HG02981 (cell line): Measurements from ENCODE around the gene EXOC6B.

ENCODE experiments used
- ATAC-seq: cut with Tn5 transposase; IDR thresholded peaks from one replicate; pipeline ENCODE4 v1.9.1; 2021; ENCODE audit warnings: mild to moderate bottlenecking, moderate library complexity; ENCODE audit not compliant: unreplicated experiment

Gene EXOC6B

DNA sequence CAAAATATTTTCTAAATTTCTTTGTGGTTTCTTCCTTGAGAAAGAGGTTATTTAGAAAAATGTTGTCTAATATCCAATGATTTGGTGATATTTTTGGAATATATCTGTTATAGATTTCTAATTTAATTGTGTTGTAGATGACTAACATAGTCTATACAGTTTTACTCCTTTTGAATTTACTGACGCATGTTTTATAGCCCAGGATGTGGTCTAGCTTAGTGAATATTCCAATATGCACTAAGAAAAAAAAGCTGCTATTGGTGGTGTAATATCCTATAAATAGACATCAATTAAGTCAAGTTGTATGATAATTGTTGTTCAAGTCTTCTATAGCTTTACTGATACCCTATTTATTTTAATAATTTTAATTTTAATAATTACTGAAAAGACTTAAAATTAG lies 437.6 kb downstream of the EXOC6B start:
- no peak for ATAC-seq

DNA sequence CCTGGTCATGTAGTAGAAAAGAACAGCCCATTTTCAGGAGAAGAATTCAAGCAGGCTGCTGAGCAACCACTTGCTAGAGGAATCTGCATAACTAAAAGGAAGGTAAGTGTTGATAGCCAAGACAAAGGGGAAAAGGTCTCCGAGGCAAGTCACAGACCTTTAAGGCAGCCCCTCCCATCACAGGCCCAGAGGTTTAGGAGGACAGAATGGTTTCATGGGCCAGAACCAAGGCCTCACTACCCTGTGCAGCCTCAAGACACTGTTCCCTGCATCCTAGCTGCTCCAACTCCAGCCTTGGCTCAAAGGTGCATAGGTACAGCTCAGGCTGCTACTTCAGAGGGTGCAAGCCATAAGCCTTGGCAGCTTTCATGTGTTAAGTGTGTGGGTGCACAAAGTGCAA lies 439.5 kb downstream of the EXOC6B start:
- no peak for ATAC-seq

DNA sequence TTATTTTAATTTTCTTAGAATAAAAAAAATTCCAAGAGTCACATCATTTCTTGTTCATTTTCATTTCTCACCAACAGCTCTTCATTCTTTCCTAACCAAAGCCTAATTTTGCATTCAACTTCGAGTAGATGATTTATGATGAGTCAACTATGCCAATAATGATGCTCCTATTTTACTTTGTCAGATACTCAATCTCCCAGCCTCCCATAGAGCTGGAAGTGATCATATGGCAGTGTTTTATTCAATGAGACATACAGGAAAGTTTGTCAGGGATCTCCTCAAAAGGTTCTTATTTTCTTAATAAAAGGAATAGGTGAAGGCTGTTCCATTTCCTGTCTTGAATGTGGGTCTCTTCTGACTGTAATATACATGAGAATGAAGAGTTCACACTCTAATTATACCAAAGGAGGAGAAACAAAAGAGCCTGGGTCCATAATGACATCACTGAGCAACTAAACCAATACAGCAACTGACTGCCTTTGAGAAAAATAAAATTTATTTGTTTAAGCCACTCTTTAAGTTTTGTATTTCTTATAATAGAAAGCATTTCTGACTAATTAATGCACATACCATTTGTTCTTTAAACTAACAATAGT lies 447.0 kb downstream of the EXOC6B start:
- ATAC-seq: no peak

DNA sequence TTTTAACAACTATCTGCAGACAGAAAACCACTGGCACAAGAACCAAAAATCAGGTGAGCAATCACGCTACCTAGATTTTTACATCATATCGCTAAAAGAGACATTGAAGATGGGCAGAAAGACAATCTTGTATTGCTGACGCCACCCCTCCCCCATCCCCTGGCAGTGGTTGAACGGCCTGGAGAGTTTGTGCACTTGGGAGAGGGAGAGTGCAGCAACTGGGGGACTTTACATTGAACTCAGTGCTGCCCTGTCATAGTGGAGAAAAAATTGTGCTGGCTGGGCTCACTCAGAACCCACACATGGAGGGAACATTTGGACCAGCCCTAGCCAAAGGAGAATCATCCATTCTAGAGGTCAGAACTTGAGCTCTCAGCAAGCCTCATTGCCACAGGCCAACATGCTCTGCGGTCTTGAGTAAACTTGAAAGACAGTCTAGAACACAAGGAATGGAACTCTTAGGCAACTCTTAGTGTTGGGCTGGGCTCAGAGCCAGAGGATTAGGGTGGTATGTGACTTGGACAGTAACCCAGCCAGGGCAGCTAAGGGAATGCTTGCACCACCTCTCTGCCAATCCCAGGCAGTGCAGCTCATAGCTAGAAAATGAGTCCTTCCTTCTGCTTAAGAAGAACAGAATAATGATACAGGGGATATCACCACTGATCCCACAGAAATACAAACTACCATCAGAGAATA lies 458.2 kb downstream of the EXOC6B start:
- ATAC-seq: no peak

DNA sequence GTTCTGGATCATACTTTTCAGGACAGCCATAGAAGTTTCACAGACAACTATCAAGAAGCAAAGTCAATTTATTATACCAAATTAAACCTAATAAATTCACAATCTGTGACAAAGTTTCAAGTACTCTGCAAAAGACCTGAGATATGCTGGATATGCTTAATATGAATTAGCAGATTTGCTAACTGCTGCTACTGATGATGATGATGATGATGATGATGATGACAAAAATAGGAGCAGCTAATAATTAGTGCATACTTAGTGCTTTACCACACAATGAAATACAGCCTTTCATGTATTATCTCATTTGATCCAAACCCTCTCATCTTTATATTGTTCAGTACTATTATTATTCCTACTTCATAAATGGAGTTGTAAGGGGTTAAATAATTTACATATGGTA lies 462.4 kb downstream of the EXOC6B start:
- no peak for ATAC-seq

DNA sequence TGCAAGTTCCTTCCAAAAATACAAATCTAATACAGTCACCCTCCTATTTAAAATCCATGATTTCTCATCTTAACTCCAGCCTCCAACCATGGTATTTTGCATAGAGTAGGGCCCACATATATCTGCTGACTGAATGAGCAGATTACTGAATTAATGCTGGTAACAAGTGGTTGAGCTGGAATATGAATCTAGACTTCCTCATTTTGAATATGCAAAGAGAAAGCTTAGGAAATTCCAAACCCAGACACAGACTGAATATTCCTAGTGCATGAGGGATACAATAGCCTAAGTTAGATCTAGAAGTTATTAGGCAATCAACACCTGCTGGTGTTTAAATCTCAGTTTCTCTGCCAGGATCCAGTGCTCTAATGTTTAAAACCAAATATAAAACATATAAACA lies 463.1 kb downstream of the EXOC6B start:
- ATAC-seq: no peak

DNA sequence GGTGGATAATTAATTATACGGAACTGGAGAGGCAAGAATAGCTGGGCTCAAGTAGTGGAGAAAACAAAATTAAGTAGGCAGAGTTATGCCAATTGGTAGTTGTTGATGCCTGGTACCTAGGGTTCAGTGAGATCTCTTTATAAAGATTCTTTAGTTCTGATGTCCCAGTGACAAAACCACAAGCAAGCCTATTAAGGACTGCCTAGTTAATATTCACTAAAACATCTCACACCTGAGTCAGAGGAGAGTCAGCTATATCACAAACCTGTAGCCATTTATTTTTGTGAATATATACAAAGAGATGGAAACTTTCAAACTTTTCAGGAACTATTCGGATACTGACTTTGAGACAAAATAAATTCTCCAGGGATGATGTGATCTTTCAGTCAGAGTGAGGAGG lies 464.3 kb downstream of the EXOC6B start:
- ATAC-seq: no peak

DNA sequence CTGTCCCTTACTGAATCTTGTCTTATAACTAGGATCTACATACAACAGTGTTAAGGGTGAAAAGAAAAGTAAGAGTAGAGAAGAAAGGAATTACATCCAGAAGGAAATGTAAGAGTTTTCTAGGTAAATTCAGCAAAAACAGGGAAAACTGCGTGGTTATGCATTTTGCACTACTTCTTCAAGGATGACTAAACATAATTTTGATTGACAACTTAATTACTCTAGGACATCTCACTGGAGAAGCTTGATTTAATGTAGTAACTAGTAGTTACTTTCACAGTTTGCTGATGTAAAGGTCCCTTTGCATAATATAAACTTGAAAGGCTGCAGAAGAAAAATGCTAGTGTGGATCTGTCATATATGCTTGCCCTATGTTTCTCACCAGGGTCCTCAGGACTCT lies 464.8 kb downstream of the EXOC6B start:
- no peak for ATAC-seq

DNA sequence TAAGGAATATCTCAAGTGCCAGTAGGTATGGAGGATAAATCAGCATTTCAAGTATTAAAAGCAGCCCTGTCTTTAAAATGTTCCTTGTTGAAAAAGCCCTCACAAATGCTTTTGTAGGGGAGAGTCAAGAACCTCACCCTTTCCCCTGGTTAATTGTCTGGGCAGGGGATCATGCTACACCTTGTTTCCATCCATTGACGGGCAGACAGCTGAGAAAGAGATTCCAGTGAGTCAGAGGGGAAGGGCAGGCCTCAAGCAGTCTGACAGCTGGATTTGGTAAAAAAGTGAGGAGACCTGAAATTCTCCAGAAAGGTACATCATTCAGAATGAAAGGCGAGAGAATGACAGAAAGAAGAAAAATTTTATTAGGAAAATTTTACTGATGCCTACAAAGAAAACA lies 475.0 kb downstream of the EXOC6B start:
- ATAC-seq: no peak

DNA sequence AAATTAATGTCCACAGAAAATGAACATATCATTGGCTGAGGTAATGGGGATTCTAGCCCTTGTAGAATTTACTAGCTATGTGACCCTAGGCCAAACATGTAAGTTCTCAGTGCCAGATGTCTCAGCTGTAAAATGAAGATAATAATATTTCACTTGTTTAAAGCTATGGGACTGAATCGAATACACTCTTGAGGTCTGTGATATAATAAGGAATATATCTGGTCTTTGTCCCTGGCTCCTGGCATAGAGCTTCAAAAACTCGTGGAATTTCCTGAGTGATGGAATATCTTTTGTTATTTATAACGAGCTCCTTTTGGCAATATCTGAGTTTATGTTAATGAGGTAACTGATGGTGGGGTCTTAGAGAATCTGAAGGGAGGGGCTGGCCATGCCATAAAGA lies 476.8 kb downstream of the EXOC6B start:
- no peak for ATAC-seq

DNA sequence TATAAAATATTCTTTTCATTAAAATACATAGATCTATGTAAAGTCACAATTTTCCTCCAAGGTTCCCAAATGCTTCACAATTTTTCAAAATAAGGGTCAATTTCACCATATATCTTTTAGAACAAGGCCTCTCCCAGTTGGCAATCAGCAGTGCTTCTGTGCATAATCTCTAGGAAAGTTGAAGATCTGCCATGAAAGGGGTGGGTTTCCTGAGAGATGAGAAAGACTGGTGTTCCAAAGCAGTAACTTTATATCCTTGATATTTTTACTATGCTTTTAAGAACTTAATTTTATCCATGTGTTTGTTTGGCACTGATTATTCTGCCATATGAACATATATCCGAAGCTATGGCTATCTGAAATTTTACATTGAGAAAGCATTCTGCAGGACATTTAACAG lies 478.8 kb downstream of the EXOC6B start:
- no peak for ATAC-seq

DNA sequence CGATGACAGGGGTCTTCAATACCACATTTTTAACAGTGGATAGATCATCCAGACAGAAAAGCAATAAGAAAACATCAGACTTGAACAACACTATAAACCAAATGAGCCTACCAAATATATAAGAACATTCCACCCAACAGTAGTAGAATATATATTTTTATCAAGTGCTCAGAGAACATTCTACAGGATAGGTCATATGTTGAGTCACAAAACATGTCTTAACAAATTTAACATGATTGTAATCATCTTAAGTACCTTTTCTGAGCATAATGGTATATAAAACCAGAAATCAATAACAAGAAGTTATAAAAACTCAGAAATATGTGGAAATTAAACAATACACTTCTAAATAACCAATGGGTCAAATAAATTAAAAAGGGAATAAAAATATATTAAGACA lies 484.2 kb downstream of the EXOC6B start:
- no peak for ATAC-seq

DNA sequence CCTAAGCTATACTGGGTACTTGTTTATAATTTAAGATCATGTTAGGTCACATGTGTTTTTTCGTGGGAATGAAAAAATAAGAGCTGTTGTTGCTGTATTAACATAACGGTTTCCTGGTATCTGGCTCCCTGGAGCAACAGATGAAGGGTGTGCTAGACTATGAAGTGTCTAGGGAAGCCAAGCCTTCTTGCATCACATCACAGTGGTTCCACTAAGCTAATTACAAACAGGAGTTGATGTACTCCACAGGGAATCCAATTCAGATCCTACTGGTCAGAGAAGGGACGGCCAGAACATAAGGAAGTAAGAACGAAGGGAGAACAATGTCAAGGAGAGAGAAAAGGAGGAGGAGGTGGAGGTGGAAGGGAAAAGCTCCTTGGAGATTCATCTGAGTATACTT lies 485.2 kb downstream of the EXOC6B start:
- no peak for ATAC-seq

DNA sequence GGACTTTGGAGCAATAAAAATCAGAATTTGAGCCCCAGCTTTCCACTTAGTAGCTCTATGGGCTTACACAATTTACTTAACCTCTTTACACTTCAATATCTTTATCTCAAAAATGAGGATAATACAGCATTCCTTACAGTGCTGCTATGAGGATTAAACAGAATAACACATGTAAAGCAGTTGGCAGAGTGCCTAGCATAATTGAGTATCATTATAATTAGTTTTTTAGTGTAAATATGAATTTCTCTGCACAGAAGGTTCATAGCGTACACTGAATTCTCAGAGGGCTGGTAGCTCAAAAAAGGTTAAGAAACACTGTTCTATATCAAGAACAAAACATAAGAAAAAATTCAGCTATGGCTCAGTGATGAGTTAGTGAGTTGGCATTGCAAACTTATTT lies 487.8 kb downstream of the EXOC6B start:
- ATAC-seq: no peak

DNA sequence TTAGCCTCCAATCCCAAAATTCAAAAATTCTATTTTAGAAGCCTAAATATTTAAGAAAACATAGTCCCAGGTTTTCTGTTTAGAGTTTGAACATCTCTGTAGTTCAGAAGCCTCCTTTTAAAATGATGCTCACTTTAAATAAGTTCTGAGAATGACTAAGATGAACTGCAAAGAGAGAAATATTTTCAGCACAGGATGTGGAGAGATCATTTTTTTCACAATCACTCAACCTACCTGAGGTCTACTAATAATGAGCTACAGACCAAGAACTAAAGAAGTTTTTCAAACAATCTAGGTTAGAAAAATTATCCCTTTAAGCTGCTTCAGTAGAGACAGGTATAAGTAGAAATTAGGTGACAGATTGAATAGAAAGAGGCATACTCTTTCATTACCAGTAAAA lies 493.1 kb downstream of the EXOC6B start:
- ATAC-seq: no peak

DNA sequence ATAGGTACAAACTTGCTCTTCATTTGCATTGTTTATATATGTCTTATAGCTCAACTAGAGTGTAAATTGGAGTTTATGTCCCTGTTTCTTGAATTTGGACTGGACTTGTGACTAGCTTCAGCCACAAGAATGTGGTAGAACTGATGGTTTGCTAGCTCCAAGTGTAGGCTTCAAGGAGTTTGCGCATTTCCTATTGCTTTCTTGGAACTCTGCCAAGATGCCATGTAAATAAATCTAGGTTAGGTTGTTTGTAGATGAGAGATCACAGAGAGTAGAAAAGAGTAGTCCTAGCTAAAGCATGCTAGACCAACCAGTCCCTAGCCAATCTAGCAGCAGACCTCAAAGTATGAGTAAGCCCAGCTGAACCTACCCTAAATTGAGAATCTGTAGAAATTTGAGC lies 495.2 kb downstream of the EXOC6B start:
- no peak for ATAC-seq

DNA sequence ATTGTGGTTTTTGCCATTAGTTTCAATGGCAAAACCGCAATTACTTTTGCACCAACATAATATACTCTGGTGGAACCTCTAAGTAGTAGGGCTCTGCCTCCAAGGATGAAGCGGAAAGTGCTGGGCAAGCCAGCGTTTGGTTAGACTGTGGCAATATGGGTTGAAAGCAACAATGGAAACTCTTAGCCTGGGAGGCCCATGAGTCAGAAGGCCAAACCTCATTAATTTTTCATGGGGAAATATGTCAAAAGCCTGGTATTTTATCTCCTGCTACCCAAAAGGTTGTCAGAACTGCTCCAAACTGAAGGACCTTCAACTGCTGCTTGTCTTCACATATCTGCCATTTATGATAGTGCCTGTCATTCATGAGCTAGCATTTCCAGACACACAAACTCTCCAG lies 499.1 kb downstream of the EXOC6B start:
- no peak for ATAC-seq

DNA sequence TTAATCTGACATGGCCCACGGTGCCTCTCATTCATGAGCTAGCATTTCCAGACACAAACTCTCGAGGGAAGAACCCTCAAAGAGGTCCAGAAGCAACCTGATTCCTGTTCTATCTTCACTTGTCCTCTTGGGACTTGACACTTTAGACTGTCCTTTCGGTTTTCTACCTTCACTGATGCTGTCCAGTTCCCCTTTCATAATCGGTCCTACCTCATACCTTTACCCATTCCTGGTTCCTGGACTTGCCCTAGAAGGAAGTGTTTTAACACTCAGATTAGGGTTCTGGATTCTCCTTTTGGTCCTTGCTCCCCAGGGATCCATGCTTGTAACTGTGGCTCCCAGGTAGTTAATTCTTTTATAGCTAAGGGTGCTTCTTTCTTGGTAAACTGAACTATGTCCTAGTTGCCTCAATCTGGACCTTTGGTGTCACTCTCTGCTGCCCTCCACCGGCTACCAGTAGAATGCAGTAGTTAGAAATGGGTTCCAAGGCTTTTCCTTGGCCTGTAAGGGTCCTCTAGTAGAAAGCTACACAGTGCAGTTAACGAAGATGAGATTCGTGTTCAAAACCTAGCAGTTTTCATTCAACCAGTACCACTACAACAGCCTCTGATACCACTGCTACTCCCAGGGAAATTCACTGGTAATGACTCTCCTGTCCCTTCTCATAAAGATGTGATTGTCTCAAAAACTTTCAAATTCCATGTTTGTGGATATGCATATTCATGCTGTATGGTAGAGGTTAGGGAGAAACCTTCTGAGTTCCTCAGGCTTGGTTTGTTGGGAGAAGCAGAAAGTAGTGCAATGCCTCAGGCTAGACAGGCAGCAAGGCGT lies 500.0 kb downstream of the EXOC6B start:
- ATAC-seq: peak; percentile 70

DNA sequence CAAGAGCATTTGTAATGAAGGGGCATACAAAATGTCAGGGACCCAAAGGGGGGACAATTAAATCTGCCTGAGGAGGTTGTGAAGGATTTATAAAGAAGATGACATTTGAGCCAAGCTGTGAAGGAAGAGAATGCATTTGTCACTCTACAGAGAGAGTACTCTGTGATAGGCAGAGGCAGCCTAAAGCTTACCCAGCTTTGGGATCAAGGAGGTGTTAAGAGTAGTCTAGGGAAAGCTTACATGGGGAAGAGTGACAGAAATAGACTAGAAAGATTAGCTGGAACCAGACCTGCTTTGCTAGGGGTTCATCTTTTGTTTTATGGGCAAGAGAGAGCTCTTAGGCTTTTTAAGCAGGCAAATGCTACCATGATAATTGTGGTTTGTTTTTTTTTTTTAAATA lies 509.1 kb downstream of the EXOC6B start:
- ATAC-seq: no peak

DNA sequence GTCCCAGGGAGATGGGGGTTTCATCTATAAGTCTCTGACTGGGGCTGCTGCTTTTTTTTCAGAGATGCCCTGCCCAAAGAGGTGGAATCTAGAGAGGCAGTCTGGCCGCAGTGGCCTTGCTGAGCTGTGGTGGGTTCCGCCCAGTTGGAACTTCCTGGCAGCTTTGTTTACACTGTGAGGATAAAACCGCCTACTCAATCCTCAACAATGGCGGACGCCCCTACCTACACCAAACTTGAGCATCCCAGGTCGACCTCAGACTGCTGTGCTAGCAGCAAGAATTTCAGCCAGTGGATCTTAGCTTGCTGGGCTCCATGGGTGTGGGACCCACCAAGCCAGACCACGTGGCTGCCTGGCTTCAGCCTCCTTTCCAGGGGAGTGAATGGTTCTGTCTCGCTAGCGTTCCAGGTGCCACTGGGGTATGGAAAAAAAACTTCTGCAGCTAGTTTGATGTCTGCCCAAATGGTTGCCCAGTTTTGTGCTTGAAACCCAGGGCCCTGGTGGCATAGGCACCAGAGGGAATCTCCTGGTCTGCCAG lies 525.6 kb downstream of the EXOC6B start:
- ATAC-seq: no peak

DNA sequence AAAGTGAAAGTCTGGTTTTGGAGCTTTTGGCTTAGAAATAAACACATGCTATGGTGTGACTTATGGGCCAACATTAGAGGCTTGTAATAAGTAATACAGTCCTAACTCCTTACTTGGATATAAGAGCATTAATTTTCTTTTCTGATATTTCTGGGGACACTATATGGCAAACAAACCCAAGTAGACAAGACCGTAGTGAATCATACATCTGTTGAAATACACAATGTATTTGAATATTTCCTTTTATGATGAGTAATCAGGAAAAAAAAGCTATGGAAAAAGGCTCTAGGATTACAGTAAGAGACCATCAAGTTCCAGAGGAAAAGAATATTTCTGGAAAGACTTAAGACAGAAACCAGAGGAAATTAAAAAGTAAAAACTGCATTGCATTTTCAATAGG lies 532.2 kb downstream of the EXOC6B start:
- ATAC-seq: no peak

DNA sequence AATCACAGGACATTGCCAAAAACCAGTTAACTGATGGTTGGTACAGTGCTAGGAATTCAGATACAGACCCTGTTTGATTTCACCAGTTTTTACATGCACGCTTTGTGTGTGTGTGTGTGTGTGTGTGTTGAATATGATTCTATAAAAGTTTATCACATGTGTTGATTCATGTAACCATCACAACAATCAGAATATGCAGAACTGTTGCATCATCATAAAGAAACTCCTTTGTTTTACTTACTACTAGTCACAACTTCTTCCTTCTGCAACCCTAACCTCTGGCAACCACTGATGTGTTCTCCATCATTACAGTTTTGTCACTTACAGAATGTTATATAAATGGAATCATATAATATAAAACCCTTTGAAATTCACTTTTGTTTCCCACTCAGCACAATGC lies 533.4 kb downstream of the EXOC6B start:
- no peak for ATAC-seq
